BJ (cell line): Measurements from ENCODE around the gene DYNAP. TPM values are rescaled to one million over a fixed set of nuclear protein-coding genes. Genes with fewer than 3 reads are reported as not detected.

Experiments used
- CTCF ChIA-PET: fragments of 350-600 bp; formaldehyde crosslinking; extraction: SDS; loops from one replicate; lab custom pipeline; 2021; ENCODE audit warnings: antibody characterized with exemption, inconsistent platforms; lab: Yijun Ruan, JAX
- POLR2A ChIA-PET: fragments of 300-600 bp; sonication (Branson Sonifier 250); formaldehyde crosslinking; extraction: SDS; loops from one replicate; lab custom pipeline; 2021; ENCODE audit warnings: antibody characterized with exemption; lab: Charles Lee
- DNase-seq: peaks from one replicate; pipeline ENCODE4 v3.0.0-alpha.2; 2011; ENCODE audit warnings: low read depth
- H3K27me3 ChIP-seq: 2 replicates; pipeline ENCODE4 v1.6.0; 2011; ENCODE audit warnings: low read length; ENCODE audit not compliant: control insufficient read depth, insufficient read depth
- H3K36me3 ChIP-seq: 2 replicates; pipeline ENCODE4 v1.5.1; 2011; ENCODE audit warnings: low read length; ENCODE audit not compliant: control insufficient read depth, insufficient read depth
- H3K4me3 ChIP-seq: 2 replicates; pipeline ENCODE4 v1.5.1; 2011; ENCODE audit warnings: low read depth, mild to moderate bottlenecking, control low read depth, low read length
- CTCF ChIP-seq: IDR thresholded peaks from 2 replicates; pipeline ENCODE4 v1.5.1; 2011; ENCODE audit warnings: low read depth, mild to moderate bottlenecking, control low read depth, inconsistent platforms, low read length, moderate library complexity; ENCODE audit not compliant: insufficient read depth
- polyA minus RNA-seq: library from RNA; depleted of rRNA, polyadenylated mRNA; stranded (reverse); fragments of >200 nt; gene quantifications from 2 replicates; pipeline ENCODE4 v1.2.3, GENCODE V29; 2011; rRNA and poly(A)+ RNA removed
- polyA plus RNA-seq: library from polyadenylated mRNA; depleted of rRNA; stranded (reverse); fragments of >200 nt; gene quantifications from 2 replicates; pipeline ENCODE4 v1.2.3, GENCODE V29; 2011; rRNA removed

The DYNAP gene
- not detected in 2 replicates for polyA plus RNA-seq
- polyA minus RNA-seq = not detected in 2 replicates

- no peak for TF ChIP-seq CTCF
- CTCF ChIA-PET = no interaction called here
- POLR2A ChIA-PET = no interaction called here
- H3K36me3 ChIP-seq = no peaks in the 10 kb centered on the region
- no peaks in the 10 kb centered on the region for H3K27me3 ChIP-seq
- no peak within 1 kb of the TSS for H3K4me3 ChIP-seq
- no peak for DNase-seq
Measured at GRCh38 chr18:54590945-54591344, at the start of gene DYNAP. DYNAP (plus strand) TSS chr18:54591245; CDS start chr18:54591283, 38 bp downstream.

GRCh38 chr18:54551590-54551989, 39.5 kb upstream of the DYNAP start:
- Histone ChIP-seq H3K4me3 (no peak overlapping the region), H3K27me3 (no peaks in the 10 kb centered on the region), H3K36me3 (no peaks in the 10 kb centered on the region)
- ChIA-PET POLR2A (no interaction called here), CTCF (no interaction called here)
- DNase-seq = no peak
- no peak for TF ChIP-seq CTCF

- H3K4me3 ChIP-seq = no peak overlapping the region
- no peak for TF ChIP-seq CTCF
- DNase-seq = no peak
- no peaks in the 10 kb centered on the region for H3K27me3 ChIP-seq
- CTCF ChIA-PET = interaction anchor here (1.3 kb wide), 1 partner anchor 10 kb away, joined by 3 read pairs; no protein-coding TSS in a partner anchor
- no peaks in the 10 kb centered on the region for H3K36me3 ChIP-seq
- POLR2A ChIA-PET = no interaction called here
Measured at GRCh38 chr18:54555286-54555685, 35.8 kb upstream of the DYNAP start.

- TF ChIP-seq CTCF = no peak
- Histone ChIP-seq H3K27me3 (no peaks in the 10 kb centered on the region), H3K4me3 (no peak overlapping the region), H3K36me3 (no peaks in the 10 kb centered on the region)
- POLR2A ChIA-PET = no interaction called here
- CTCF ChIA-PET = interaction anchor here (0.5 to 1.6 kb wide), 2 partner anchors 94 to 115 kb away, joined by 5 read pairs; no protein-coding TSS in a partner anchor
- no peak for DNase-seq
Measured at GRCh38 chr18:54555996-54556395, 35.0 kb upstream of the DYNAP start.

- DNase-seq = no peak
- Histone ChIP-seq H3K4me3 (no peak overlapping the region), H3K27me3 (no peaks in the 10 kb centered on the region), H3K36me3 (no peaks in the 10 kb centered on the region)
- no peak for TF ChIP-seq CTCF
- POLR2A ChIA-PET = no interaction called here
- CTCF ChIA-PET = interaction anchor here (0.8 to 1.2 kb wide), 3 partner anchors 68 to 426 kb away, joined by 3 to 4 read pairs (median 4); no protein-coding TSS in a partner anchor
Measured at GRCh38 chr18:54557958-54558357, 33.1 kb upstream of the DYNAP start.
